ENCODE results near the gene GPATCH1.
A peak's percentile ranks its signal among the peaks of the same experiment; 100 is the strongest.

GPATCH1 gene

GRCh38 chr19:33133438-33134031, 52.6 kb downstream of the GPATCH1 start:
- no peak overlapping the region for H3K4me3 ChIP-seq (ENCODE audit: low read depth, low read length)
- no peak for TF ChIP-seq CTCF (IDR thresholded peaks at IDR 0.05; ENCODE audit: low read depth, low read length)

GRCh38 chr19:33134571-33135041, 53.6 kb downstream of the GPATCH1 start:
- TF ChIP-seq CTCF (IDR thresholded peaks at IDR 0.05; ENCODE audit: low read depth, low read length): no peak
- H3K4me3 ChIP-seq (ENCODE audit: low read depth, low read length): no peak overlapping the region

GRCh38 chr19:33139165-33139564, 58.2 kb downstream of the GPATCH1 start:
- TF ChIP-seq CTCF (IDR thresholded peaks at IDR 0.05; ENCODE audit: low read depth, low read length): no peak
- no peak overlapping the region for H3K4me3 ChIP-seq (ENCODE audit: low read depth, low read length)

- H3K4me3 ChIP-seq (ENCODE audit: low read depth, low read length): no peak overlapping the region
- peak; percentile 98 for TF ChIP-seq CTCF (IDR thresholded peaks at IDR 0.05; ENCODE audit: low read depth, low read length)
Observed at GRCh38 chr19:33143897-33144405, 63.0 kb downstream of the GPATCH1 start.

- no peak for TF ChIP-seq CTCF (IDR thresholded peaks at IDR 0.05; ENCODE audit: low read depth, low read length)
- H3K4me3 ChIP-seq (ENCODE audit: low read depth, low read length): no peak overlapping the region
Observed at GRCh38 chr19:33146209-33146608, 65.2 kb downstream of the GPATCH1 start.

- H3K4me3 ChIP-seq (ENCODE audit: low read depth, low read length): no peak overlapping the region
- no peak for TF ChIP-seq CTCF (IDR thresholded peaks at IDR 0.05; ENCODE audit: low read depth, low read length)
Observed at GRCh38 chr19:33147538-33147937, 66.6 kb downstream of the GPATCH1 start.

GRCh38 chr19:33150852-33151518, 70.0 kb downstream of the GPATCH1 start:
- H3K4me3 ChIP-seq (ENCODE audit: low read depth, low read length): no peak overlapping the region
- TF ChIP-seq CTCF (IDR thresholded peaks at IDR 0.05; ENCODE audit: low read depth, low read length): no peak
